DMS53 (cell line): ENCODE measurements around the gene MRTFB.
"Not testable (repeated sequence)": the region's sequence is repeated elsewhere in the genome, so short reads cannot be mapped to it uniquely, and the experiment has no call there.

Source experiments
- DNase-seq: peaks from one replicate; lab custom pipeline; 2025; lab: John Stamatoyannopoulos, UW

The MRTFB gene

GRCh38 chr16:14104066-14104465 is 32.9 kb downstream of the MRTFB start:
- no peak for DNase-seq

GRCh38 chr16:14105760-14106375 is 34.7 kb downstream of the MRTFB start:
- DNase-seq, result peak; percentile 39

- DNase-seq, result peak; percentile 22
Measured at GRCh38 chr16:14106457-14106856, 35.3 kb downstream of the MRTFB start.

- no peak for DNase-seq
Measured at GRCh38 chr16:14106961-14107360, 35.8 kb downstream of the MRTFB start.

- DNase-seq, result peak; percentile 33
Measured at GRCh38 chr16:14109077-14109775, 38.1 kb downstream of the MRTFB start.

GRCh38 chr16:14109782-14110727 is 38.9 kb downstream of the MRTFB start:
- no peak for DNase-seq

GRCh38 chr16:14110728-14111251 is 39.7 kb downstream of the MRTFB start:
- no peak for DNase-seq

- DNase-seq, result peak; percentile 20
Measured at GRCh38 chr16:14111713-14112538, 40.8 kb downstream of the MRTFB start.

GRCh38 chr16:14112539-14112856 is 41.4 kb downstream of the MRTFB start:
- DNase-seq, result no peak

GRCh38 chr16:14113344-14113743 is 42.2 kb downstream of the MRTFB start:
- no peak for DNase-seq

- DNase-seq, result no peak
Measured at GRCh38 chr16:14117051-14117450, 45.9 kb downstream of the MRTFB start.

GRCh38 chr16:14119799-14120198 is 48.7 kb downstream of the MRTFB start:
- no peak for DNase-seq

- DNase-seq, result no peak
Measured at GRCh38 chr16:14120335-14120734, 49.2 kb downstream of the MRTFB start.

GRCh38 chr16:14121142-14121541 is 50.0 kb downstream of the MRTFB start:
- DNase-seq, result no peak

GRCh38 chr16:14121872-14122271 is 50.8 kb downstream of the MRTFB start:
- DNase-seq, result no peak

GRCh38 chr16:14122430-14122829 is 51.3 kb downstream of the MRTFB start:
- DNase-seq, result not testable (repeated sequence)

- DNase-seq, result no peak
Measured at GRCh38 chr16:14125000-14125681, 54.0 kb downstream of the MRTFB start.

GRCh38 chr16:14125708-14126107 is 54.6 kb downstream of the MRTFB start:
- DNase-seq, result no peak

GRCh38 chr16:14128097-14128496 is 57.0 kb downstream of the MRTFB start:
- DNase-seq, result no peak

GRCh38 chr16:14129502-14129901 is 58.4 kb downstream of the MRTFB start:
- no peak for DNase-seq
